ENCODE data around the gene RGS7.
"Not testable (repeated sequence)": the region's sequence is repeated elsewhere in the genome, so short reads cannot be mapped to it uniquely, and the experiment has no call there.

The RGS7 gene

DNA sequence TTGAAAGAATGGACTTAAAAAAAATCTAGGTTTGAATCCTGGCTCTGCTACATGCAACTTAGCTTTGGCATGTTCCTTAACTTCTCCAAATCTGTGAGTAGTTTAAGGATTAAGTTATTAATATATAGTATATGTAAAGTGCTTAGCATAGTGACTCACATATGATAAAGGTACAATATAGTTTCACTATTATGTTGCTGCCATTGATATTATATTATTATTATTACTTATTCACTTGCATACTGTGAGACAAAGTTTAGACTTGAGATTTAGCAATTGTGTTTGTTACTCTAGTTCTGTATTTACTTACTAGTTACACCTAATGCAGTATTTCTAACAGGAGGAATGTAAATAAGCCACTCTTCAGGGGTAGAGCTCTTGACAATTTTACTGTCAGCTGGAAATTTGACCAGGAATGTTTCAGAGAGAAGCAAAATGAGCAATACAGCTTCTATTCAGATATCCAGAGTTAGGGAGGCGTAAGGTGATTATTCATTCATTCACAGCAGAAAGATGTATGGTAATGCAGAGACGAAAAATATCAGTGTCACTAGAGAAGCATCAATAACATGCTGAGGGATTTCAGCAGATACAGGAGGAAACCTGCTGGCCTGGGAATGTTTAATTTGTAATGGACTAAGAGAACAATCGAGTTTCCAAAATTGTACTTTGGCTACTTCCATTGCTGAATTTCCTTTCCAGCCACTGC, 25.5 kb downstream of the RGS7 start:
- DNase-seq: no peak

GRCh38 chr1:241330619-241331327, 26.2 kb downstream of the RGS7 start:
- no peak for DNase-seq

DNA sequence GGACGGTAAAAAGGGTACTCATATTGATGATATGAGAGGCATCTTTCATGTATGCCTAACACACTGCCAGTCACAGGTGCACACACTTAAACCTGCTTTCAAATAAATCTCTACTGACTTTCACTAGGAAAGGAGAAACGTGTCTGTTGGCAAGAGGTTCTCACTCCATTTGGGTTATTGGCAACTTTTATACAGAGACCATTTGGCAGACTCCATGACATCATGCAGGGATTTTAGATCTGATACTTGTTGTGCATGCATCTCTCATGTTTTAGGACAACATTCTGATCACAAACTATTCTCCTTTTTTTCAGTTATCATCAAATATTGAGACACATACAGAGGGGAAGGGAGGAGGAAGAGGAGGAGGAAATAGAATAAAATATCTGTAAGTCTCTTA, 31.5 kb downstream of the RGS7 start:
- no peak for DNase-seq

DNA sequence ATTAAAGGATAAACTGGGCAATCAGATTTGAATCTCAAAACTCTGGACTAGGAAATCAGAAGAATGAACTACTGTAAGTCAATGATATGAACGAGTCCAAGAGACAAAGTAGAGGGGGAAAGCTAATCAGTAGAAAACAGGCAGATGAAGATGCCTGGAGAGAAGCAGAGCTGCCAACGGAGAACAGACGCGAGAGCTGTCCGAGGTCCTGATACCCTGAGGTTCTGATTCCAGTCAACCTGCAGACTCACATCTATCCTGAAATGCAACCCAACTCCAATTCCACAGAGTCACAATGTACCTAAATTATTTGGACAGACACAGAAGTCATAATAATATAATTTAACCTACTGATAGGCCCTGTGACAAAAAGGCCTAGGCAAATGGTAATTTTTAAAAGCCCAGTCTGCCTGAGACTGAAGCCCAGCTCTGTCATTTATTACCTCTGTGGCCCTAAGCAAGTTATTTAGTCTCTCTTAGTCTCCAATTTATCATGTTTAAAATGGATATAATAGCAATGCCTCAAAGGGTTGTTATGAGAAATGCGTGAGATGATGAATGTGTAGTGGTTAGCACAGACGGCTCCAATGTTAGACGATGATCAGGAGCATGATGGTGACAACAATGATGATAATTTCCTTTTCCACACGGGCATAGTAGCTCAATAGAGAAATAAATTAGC, 33.4 kb downstream of the RGS7 start:
- DNase-seq: no peak

- no peak for DNase-seq
These were observed 39.3 kb downstream of the RGS7 start for GRCh38 chr1:241317676-241318075.

- DNase-seq: no peak
These were observed 40.6 kb downstream of the RGS7 start for GRCh38 chr1:241316372-241316771.

DNA sequence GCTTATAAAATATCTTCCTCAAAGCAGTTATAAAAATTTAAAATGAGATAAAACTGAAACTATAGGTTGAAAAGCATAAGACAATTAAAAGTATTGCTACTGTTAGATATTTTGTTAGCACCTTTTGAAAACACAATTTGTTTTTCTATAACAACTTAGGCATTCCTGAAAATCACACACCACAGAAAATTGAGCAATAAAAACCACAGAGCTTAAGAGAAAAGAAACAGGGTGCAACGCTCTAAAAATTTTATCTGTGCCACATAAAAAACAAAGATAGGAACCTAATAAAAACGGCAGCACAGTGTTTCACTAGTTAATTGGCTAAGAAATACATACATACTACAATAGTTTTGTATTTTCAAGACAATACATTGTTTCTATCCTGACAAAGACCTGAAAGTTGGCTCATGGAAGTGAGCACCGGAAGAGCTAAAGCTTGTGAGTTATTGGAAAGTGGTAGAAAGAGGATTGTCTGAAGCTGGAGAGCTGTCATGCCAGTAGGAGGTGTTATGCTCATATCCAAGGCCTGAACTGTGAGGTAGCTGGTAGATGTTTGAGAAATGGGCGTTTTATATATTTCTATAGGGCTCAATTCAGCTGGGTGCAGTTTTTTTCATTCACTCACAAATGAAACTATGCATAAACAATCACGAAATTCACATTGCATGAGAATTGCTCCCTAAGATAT, 45.8 kb downstream of the RGS7 start:
- DNase-seq: no peak

GRCh38 chr1:241310451-241310850, 46.6 kb downstream of the RGS7 start:
- no peak for DNase-seq

GRCh38 chr1:241309651-241310050, 47.4 kb downstream of the RGS7 start:
- DNase-seq: no peak

- DNase-seq: no peak
These were observed 48.5 kb downstream of the RGS7 start for GRCh38 chr1:241308471-241308870.

DNA sequence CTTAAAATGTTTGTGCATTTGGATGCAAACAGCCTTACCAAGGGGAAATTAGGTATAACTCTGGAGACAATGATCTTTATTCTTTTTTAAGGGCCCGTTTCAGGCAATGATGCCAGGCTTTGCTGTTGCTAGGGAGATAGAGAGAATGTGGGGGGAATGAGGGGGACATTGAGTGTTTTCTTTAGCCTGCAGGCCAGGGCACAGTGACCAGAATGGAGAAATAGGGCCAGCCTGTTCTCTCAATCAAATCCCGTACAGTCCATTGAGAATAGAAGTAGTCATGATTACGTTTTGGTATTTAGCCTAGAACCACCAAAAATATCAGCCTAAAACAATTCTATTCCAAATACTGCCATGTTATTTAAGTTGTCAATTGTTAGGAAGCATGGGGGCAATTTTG, 49.0 kb downstream of the RGS7 start:
- DNase-seq: no peak

- DNase-seq: no peak
These were observed 50.7 kb downstream of the RGS7 start for GRCh38 chr1:241306125-241306790.

DNA sequence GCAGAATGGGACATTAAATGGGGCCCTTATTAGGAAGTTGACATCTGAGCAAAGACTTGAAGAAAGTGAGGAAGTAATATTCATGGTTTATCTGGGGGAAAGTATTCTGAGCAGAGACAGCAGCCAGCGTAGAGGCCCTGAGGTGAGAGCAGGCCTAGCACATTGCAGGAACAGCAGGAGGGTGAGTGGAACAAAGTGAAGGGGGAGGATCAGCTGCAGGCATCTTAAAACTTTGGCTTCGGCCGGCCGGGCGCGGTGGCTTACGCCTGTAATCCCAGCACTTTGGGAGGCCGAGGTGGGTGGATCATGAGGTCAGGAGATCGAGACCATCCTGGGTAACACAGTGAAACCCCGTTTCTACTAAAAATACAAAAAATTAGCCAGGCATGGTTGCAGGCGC, 55.0 kb downstream of the RGS7 start:
- DNase-seq: not testable (repeated sequence)

GRCh38 chr1:241299347-241299746, 57.7 kb downstream of the RGS7 start:
- no peak for DNase-seq

DNA sequence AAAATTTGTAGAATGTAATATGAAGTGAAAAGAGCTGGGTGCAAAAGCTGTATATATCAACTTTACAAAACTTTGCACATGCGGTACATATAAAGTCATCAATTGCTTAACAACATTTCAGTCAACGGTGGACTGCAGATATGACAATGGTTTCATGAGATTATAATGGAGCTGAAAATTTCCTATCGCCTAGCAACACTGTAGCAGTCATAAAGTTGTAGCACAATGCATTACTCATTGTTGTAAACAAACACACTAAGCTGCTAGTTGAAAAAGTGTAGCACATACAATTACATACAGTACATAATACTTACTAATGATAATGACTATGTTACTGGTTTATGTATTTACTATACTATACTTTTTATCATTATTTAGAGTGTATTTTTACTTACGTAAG, 64.0 kb downstream of the RGS7 start:
- DNase-seq: no peak

- not testable (repeated sequence) for DNase-seq
These were observed 65.5 kb downstream of the RGS7 start for GRCh38 chr1:241291548-241291947.

GRCh38 chr1:241286486-241286885, 70.5 kb downstream of the RGS7 start:
- no peak for DNase-seq

- no peak for DNase-seq
These were observed 80.6 kb downstream of the RGS7 start for GRCh38 chr1:241276391-241276790.

DNA sequence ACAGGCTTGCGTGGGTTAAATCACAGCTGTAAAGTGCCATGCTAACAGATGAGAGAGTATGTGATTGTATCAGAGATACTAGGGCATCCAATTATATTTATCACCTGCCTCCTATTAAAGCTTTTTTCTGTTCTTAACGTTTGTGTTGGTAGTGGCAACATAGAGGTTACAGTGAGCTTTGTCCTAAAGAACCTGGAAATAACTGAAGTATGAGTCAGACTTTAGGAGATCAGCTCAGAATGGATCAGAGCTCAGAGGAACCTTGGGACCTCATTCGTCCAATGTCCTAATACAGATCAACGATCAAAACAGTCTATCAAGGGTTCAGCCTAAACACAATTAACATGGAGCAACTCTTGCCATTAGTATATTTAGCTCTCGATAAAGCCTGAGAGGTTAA, 81.0 kb downstream of the RGS7 start:
- DNase-seq: no peak

DNA sequence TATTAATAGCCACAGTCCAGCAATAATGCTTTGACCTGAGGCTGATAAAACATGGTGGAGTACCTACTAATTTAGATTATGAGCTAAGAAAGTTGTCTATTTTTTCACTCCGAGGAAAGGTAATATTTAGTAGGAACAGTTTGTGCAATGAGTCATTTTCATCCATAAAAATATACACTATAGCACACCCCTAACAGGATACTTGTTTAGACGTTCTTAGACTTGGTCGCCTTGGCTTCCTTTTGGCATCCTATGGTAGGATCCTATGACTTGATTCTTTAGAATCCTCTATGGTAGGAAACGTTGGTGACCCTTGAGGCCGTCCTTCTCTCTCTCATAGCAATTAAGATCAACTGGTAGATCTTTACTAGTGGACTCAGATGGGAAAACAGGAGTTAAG, 81.8 kb downstream of the RGS7 start:
- no peak for DNase-seq

- DNase-seq: no peak
These were observed 82.3 kb downstream of the RGS7 start for GRCh38 chr1:241274693-241275092.

GRCh38 chr1:241272828-241273227, 84.2 kb downstream of the RGS7 start:
- DNase-seq: no peak

DNA sequence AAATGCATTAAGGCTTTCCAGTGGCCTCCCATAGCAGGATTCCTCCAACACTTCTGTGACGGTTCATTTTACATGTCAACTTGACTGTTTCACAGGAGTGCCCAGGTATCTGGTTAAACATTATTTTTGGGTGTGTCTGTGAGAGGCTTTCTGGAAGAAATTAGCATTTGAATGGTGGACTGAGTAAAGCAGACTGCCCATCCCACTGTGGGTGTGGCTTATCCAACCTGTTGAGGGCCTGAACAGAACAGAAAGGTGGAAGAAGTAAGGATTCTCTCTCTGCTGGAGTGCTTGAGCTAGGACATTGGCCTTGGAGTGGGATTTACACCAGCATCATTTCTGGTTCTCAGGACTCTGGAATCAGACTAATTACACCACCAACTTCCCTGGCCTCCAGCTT, 85.6 kb downstream of the RGS7 start:
- DNase-seq: no peak
